ENCODE data around the gene PPP2R2C.

- TF ChIP-seq, protein P1, sequence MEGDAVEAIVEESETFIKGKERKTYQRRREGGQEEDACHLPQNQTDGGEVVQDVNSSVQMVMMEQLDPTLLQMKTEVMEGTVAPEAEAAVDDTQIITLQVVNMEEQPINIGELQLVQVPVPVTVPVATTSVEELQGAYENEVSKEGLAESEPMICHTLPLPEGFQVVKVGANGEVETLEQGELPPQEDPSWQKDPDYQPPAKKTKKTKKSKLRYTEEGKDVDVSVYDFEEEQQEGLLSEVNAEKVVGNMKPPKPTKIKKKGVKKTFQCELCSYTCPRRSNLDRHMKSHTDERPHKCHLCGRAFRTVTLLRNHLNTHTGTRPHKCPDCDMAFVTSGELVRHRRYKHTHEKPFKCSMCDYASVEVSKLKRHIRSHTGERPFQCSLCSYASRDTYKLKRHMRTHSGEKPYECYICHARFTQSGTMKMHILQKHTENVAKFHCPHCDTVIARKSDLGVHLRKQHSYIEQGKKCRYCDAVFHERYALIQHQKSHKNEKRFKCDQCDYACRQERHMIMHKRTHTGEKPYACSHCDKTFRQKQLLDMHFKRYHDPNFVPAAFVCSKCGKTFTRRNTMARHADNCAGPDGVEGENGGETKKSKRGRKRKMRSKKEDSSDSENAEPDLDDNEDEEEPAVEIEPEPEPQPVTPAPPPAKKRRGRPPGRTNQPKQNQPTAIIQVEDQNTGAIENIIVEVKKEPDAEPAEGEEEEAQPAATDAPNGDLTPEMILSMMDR (IDR thresholded peaks at IDR 0.05 in 2 of 3, conservative IDR thresholded peaks at IDR 0.05 in 1 of 3; ENCODE audit: borderline replicate concordance in 1 of 3, insufficient read depth in 1 of 3, low read depth in 2 of 3, low read length in 2 of 3): no peak
- TF ChIP-seq POLR2A (IDR thresholded peaks at IDR 0.05; ENCODE audit: borderline replicate concordance, extremely low read depth, insufficient read depth, insufficient read length) (no peak), EZH2phosphoT487 (IDR thresholded peaks at IDR 0.05; ENCODE audit: borderline replicate concordance) (no peak), SP1 (IDR thresholded peaks at IDR 0.05; ENCODE audit: low read depth) (no peak), EZH2 (IDR thresholded peaks at IDR 0.05) (no peak), ZNF274 (IDR thresholded peaks at IDR 0.05; ENCODE audit: low read depth, low read length) (no peak), ZFX (IDR thresholded peaks at IDR 0.05) (no peak)
Measured at GRCh38 chr4:6309777-6310176, 162.6 kb downstream of the PPP2R2C start.

Measured in HCT116 (cell line).